ENCODE results near the gene ANO2.

The ANO2 gene

GRCh38 chr12:5785601-5786000 lies 159.5 kb downstream of the ANO2 start:
- Histone ChIP-seq H3K36me3 (replicated peaks) (no peaks in the 10 kb centered on the region), H3K27me3 (replicated peaks) (no peaks in the 10 kb centered on the region), H3K27ac (no peak overlapping the region), H3K4me3 (ENCODE audit: low read depth, low read length) (no peak overlapping the region)
- no peak for DNase-seq
- no peak for TF ChIP-seq CTCF (IDR thresholded peaks at IDR 0.05; ENCODE audit: low read depth, low read length, missing control alignments)
- in situ Hi-C loops (cut with HindIII; ENCODE audit: low pct_ligation_motif_present, low sequenced_read_pairs), result no loop called here

- no peak overlapping the region for H3K4me3 ChIP-seq (ENCODE audit: low read depth, low read length)
- H3K36me3 ChIP-seq (replicated peaks), result no peaks in the 10 kb centered on the region
- no peak for DNase-seq
- in situ Hi-C loops (cut with HindIII; ENCODE audit: low pct_ligation_motif_present, low sequenced_read_pairs), result no loop called here
- no peak overlapping the region for H3K27ac ChIP-seq
- TF ChIP-seq CTCF (IDR thresholded peaks at IDR 0.05; ENCODE audit: low read depth, low read length, missing control alignments), result no peak
- H3K27me3 ChIP-seq (replicated peaks), result no peaks in the 10 kb centered on the region
Measured at GRCh38 chr12:5784462-5785130, 160.5 kb downstream of the ANO2 start.

DNA sequence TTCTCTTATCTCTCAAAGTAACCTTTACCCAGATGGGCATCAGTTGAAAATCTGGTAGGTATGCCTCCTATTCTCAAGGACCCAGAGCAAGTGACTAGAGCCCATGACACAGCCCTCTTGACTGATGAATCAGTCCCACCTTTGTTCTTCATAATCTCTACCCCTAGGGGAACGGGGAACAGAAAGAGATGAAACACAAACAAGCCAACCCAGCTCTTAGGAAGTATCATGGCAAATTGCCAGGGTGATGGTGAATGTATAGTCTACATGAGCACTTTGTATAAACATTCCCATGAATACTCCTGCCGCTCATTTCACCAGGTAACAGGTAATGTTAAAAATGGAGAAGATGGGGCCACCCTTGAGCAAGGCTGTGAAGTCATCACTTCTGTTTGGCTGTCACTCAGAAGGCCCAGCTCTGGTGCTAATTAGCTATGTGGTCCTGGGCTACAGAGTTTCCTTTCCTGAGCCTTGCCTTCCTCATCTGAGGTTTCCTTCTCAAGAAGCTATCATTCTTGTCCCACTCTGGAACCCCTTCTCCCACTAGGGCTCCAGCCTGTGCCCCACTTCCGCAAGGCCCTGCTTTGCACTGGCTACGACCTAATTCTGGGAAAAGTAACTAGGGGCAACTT lies 161.7 kb downstream of the ANO2 start:
- in situ Hi-C loops (cut with HindIII; ENCODE audit: low pct_ligation_motif_present, low sequenced_read_pairs), result no loop called here
- DNase-seq, result no peak
- no peak for TF ChIP-seq CTCF (IDR thresholded peaks at IDR 0.05; ENCODE audit: low read depth, low read length, missing control alignments)
- Histone ChIP-seq H3K27ac (no peak overlapping the region), H3K27me3 (replicated peaks) (no peaks in the 10 kb centered on the region), H3K4me3 (ENCODE audit: low read depth, low read length) (no peak overlapping the region), H3K36me3 (replicated peaks) (no peaks in the 10 kb centered on the region)

- H3K27ac ChIP-seq, result no peak overlapping the region
- no peaks in the 10 kb centered on the region for H3K27me3 ChIP-seq (replicated peaks)
- no peak for DNase-seq
- H3K4me3 ChIP-seq (ENCODE audit: low read depth, low read length), result no peak overlapping the region
- in situ Hi-C loops (cut with HindIII; ENCODE audit: low pct_ligation_motif_present, low sequenced_read_pairs), result no loop called here
- H3K36me3 ChIP-seq (replicated peaks), result no peaks in the 10 kb centered on the region
- no peak for TF ChIP-seq CTCF (IDR thresholded peaks at IDR 0.05; ENCODE audit: low read depth, low read length, missing control alignments)
Measured at GRCh38 chr12:5780536-5780935, 164.5 kb downstream of the ANO2 start.

GRCh38 chr12:5779401-5779800 lies 165.7 kb downstream of the ANO2 start:
- Histone ChIP-seq H3K27me3 (replicated peaks) (no peaks in the 10 kb centered on the region), H3K36me3 (replicated peaks) (no peaks in the 10 kb centered on the region), H3K27ac (no peak overlapping the region), H3K4me3 (ENCODE audit: low read depth, low read length) (no peak overlapping the region)
- no peak for DNase-seq
- no peak for TF ChIP-seq CTCF (IDR thresholded peaks at IDR 0.05; ENCODE audit: low read depth, low read length, missing control alignments)
- in situ Hi-C loops (cut with HindIII; ENCODE audit: low pct_ligation_motif_present, low sequenced_read_pairs), result no loop called here

DNA sequence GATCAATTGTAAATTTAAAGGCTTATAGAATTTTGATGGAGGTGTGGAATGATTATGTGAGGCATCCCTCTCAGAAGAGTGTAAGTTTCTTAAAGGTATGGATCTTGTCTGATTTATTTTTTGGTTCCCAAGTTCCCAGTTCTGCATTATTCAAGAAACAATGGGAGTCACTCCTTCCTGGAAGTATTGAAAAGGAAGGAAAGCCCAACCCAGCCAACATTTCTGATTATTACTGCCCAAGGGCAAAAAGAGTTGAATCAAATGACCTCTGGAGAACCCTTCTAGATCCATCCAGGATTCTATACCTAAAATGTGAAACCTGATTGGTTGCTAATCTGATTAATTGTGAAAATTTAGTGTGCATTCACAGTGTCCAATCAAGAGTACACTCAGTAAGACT lies 166.2 kb downstream of the ANO2 start:
- in situ Hi-C loops (cut with HindIII; ENCODE audit: low pct_ligation_motif_present, low sequenced_read_pairs), result no loop called here
- H3K4me3 ChIP-seq (ENCODE audit: low read depth, low read length), result no peak overlapping the region
- no peak for TF ChIP-seq CTCF (IDR thresholded peaks at IDR 0.05; ENCODE audit: low read depth, low read length, missing control alignments)

More for the DNA sequence above, 166.2 kb downstream of the ANO2 start:
- no peaks in the 10 kb centered on the region for H3K27me3 ChIP-seq (replicated peaks)
- no peak for DNase-seq
- H3K36me3 ChIP-seq (replicated peaks), result no peaks in the 10 kb centered on the region
- H3K27ac ChIP-seq, result no peak overlapping the region
